ENCODE data around the gene P2RX3. TPM values are rescaled to one million over a fixed set of nuclear protein-coding genes. Genes with fewer than 3 reads are reported as not detected.

Gene P2RX3
- total RNA-seq, 1 experiment from 2014 or later, result 0.15 TPM

DNA sequence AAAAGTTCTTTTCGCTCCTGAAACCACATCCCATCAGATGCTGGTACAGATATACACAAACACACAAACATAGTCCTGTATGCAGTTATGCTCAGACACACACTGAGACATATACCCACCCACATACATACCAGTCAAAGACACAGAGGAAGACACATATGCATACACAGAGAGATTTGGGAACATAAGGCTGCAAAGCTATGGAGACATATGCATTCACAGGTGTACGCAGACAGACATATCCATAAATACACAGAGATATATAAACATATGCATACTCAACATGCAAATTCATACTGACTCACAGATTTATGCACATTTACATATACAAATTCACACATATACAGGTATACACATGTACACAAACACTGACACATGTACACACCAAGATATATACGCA is 36.8 kb downstream of the P2RX3 start:
- Histone ChIP-seq H2BK15ac (ENCODE audit: low read depth, low read length) (no peak overlapping the region), H4K20me1 (ENCODE audit: control insufficient read depth, insufficient read depth, insufficient read length) (no peaks in the 10 kb centered on the region), H3K23me2 (ENCODE audit: insufficient read length, low read depth, low read length, poor library complexity, severe bottlenecking) (no peaks in the 10 kb centered on the region), H2BK120ac (ENCODE audit: low read depth, low read length, poor library complexity, severe bottlenecking) (no peak overlapping the region), H4K8ac (replicated peaks; ENCODE audit: insufficient read length, low read depth, low read length) (no peak overlapping the region), H3K4me1 (ENCODE audit: insufficient read depth, low read length) (no peaks in the 10 kb centered on the region; the same call in 1 of the 2 replicates), H4K91ac (ENCODE audit: insufficient read length, low read depth, low read length) (no peak overlapping the region), H2AFZ (ENCODE audit: low read length) (no peak overlapping the region), H3K9ac (ENCODE audit: extremely low read depth, insufficient read length, low read length) (no peak overlapping the region), H3K79me2 (ENCODE audit: insufficient read depth, low read length) (no peaks in the 10 kb centered on the region), H3T11ph (ENCODE audit: low read length) (no peak overlapping the region), H2BK5ac (ENCODE audit: insufficient read length, low read length) (no peak overlapping the region), H3K23ac (ENCODE audit: insufficient read length, low read depth, low read length) (no peak overlapping the region), H3K56ac (ENCODE audit: insufficient read length, low read depth, low read length) (no peak overlapping the region), H3K27ac (ENCODE audit: insufficient read length, low read depth, low read length) (no peak overlapping the region), H3K4me2 (ENCODE audit: insufficient read depth, insufficient read length, low read length) (no peak overlapping the region), H2BK12ac (ENCODE audit: insufficient read length, low read depth, low read length) (no peak overlapping the region), H3K18ac (ENCODE audit: insufficient read length, low read depth, low read length) (no peak overlapping the region), H3K4ac (ENCODE audit: low read depth, low read length) (no peak overlapping the region), H3K9me3 (ENCODE audit: control insufficient read depth, low read depth, low read length) (no peaks in the 10 kb centered on the region), H3K79me1 (ENCODE audit: insufficient read depth, low read depth, low read length, poor library complexity, severe bottlenecking) (no peaks in the 10 kb centered on the region), H2BK20ac (ENCODE audit: low read depth, low read length, poor library complexity, severe bottlenecking) (no peak overlapping the region), H3K14ac (ENCODE audit: insufficient read depth, low read length) (no peak overlapping the region), H2AK5ac (ENCODE audit: insufficient read length, low read length) (no peak overlapping the region), H4K5ac (ENCODE audit: insufficient read length, low read depth, low read length) (no peak overlapping the region), H3K27me3 (ENCODE audit: insufficient read depth, low read length) (no peaks in the 10 kb centered on the region; the same call in 1 of the 2 replicates)
- no peaks in the 10 kb centered on the region for H3K9me3 Mint-ChIP-seq
- peaks cover 3 to 15% of the 10 kb centered on the region in 2 experiments for H3K4me1 Mint-ChIP-seq
- no peak overlapping the region for H3K4me3 Mint-ChIP-seq
- TF ChIP-seq, protein P1, sequence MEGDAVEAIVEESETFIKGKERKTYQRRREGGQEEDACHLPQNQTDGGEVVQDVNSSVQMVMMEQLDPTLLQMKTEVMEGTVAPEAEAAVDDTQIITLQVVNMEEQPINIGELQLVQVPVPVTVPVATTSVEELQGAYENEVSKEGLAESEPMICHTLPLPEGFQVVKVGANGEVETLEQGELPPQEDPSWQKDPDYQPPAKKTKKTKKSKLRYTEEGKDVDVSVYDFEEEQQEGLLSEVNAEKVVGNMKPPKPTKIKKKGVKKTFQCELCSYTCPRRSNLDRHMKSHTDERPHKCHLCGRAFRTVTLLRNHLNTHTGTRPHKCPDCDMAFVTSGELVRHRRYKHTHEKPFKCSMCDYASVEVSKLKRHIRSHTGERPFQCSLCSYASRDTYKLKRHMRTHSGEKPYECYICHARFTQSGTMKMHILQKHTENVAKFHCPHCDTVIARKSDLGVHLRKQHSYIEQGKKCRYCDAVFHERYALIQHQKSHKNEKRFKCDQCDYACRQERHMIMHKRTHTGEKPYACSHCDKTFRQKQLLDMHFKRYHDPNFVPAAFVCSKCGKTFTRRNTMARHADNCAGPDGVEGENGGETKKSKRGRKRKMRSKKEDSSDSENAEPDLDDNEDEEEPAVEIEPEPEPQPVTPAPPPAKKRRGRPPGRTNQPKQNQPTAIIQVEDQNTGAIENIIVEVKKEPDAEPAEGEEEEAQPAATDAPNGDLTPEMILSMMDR (conservative IDR thresholded peaks at IDR 0.05), result no peak
- no CpG with 5 or more reads among the region's 3 CpGs for WGBS (ENCODE audit: extremely low coverage, insufficient read length, low lambda C conversion rate)
- H3K27ac Mint-ChIP-seq, result no peak overlapping the region
- H3K36me3 Mint-ChIP-seq (ENCODE audit: insufficient read depth in 1 of 3, low read depth in 3 of 3), result no peaks in the 10 kb centered on the region
- no peak for DNase-seq
- H3K27me3 Mint-ChIP-seq (ENCODE audit: low read depth), result peaks cover 42% of the 10 kb centered on the region

Data from H9 (cell line).